ENCODE data around the gene AMBRA1.

AMBRA1 gene

DNA sequence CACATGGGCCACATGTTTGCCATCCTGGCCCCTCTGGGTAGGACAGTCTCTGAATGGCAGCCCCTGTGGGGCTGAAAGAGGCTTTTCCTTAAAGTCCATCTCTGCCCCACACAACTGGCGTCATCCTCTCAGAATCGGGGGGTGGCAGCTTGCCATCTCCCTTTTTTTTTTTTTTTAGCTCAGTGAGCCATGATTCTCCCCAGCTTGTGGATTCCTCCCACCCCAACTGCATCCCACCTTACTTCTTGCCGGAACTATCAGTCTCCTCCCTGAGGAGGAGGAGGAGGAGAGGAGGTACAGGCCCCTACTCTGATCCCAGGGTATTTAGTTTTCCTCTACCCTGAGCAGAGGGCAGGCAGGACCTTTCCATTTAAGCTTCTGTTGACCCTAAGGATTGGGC lies 243.1 kb downstream of the AMBRA1 start:
- no peak for TF ChIP-seq CTCF (IDR thresholded peaks at IDR 0.05; ENCODE audit: low read depth, low read length)
- H3K4me3 ChIP-seq (replicated peaks in 1 of 2; ENCODE audit: low read depth in 2 of 2, low read length in 2 of 2), result no peak overlapping the region
- no peak for DNase-seq (ENCODE audit: low read depth in 2 of 2)

- DNase-seq (ENCODE audit: low read depth in 2 of 2), result no peak
- H3K4me3 ChIP-seq (replicated peaks in 1 of 2; ENCODE audit: low read depth in 2 of 2, low read length in 2 of 2), result peak overlapping the region; percentile 93 to 96
- no peak for TF ChIP-seq CTCF (IDR thresholded peaks at IDR 0.05; ENCODE audit: low read depth, low read length)
Observed at GRCh38 chr11:46348566-46349401, 245.0 kb downstream of the AMBRA1 start.

- peak overlapping the region; percentile 93 to 96 for H3K4me3 ChIP-seq (replicated peaks in 1 of 2; ENCODE audit: low read depth in 2 of 2, low read length in 2 of 2)
- DNase-seq (ENCODE audit: low read depth in 2 of 2), result no peak
- TF ChIP-seq CTCF (IDR thresholded peaks at IDR 0.05; ENCODE audit: low read depth, low read length), result no peak
Observed at GRCh38 chr11:46347637-46348311, 246.0 kb downstream of the AMBRA1 start.

GRCh38 chr11:46346886-46347636 lies 246.8 kb downstream of the AMBRA1 start, which contains the start of gene DGKZ:
TSS of gene DGKZ (plus strand) at chr11:46347463. CDS start at chr11:46347660, 197 bp downstream.
- TF ChIP-seq CTCF (IDR thresholded peaks at IDR 0.05; ENCODE audit: low read depth, low read length), result peak; percentile 30
- peak; percentile 76 to 89 for DNase-seq (ENCODE audit: low read depth in 2 of 2)

More at GRCh38 chr11:46346886-46347636, 246.8 kb downstream of the AMBRA1 start, which contains the start of gene DGKZ:
- H3K4me3 ChIP-seq (replicated peaks in 1 of 2; ENCODE audit: low read depth in 2 of 2, low read length in 2 of 2), result peak within 1 kb of the TSS; percentile 93 to 96
